Gastrocnemius medialis (tissue), 4 donors: ENCODE data around the gene PXN.

Experiments used
- POLR2A ChIP-seq, 2 donors: fragments of 450-650 bp; IDR thresholded peaks; one replicate each; pipeline ENCODE4 v1.6.1; 2017; ENCODE audit warnings: antibody characterized with exemption in 2 of 2, mild to moderate bottlenecking in 2 of 2, moderate library complexity in 2 of 2
- TF ChIP-seq, protein P1 (sequence below), 5 experiments: fragments of 450-650 bp in 3 of 5; fragments of 200-600 bp in 2 of 5; sonication (generic) in 2 of 5; IDR thresholded peaks in 4 of 5; conservative IDR thresholded peaks in 1 of 5; 1 replicate in 4 of 5; 2 replicates in 1 of 5; pipeline ENCODE4 v1.5.1; 2016 to 2019; ENCODE audit warnings: antibody characterized with exemption in 5 of 5, mild to moderate bottlenecking in 3 of 5, moderate library complexity in 3 of 5

- TF ChIP-seq, protein P1, sequence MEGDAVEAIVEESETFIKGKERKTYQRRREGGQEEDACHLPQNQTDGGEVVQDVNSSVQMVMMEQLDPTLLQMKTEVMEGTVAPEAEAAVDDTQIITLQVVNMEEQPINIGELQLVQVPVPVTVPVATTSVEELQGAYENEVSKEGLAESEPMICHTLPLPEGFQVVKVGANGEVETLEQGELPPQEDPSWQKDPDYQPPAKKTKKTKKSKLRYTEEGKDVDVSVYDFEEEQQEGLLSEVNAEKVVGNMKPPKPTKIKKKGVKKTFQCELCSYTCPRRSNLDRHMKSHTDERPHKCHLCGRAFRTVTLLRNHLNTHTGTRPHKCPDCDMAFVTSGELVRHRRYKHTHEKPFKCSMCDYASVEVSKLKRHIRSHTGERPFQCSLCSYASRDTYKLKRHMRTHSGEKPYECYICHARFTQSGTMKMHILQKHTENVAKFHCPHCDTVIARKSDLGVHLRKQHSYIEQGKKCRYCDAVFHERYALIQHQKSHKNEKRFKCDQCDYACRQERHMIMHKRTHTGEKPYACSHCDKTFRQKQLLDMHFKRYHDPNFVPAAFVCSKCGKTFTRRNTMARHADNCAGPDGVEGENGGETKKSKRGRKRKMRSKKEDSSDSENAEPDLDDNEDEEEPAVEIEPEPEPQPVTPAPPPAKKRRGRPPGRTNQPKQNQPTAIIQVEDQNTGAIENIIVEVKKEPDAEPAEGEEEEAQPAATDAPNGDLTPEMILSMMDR (IDR thresholded peaks at IDR 0.05 in 4 of 5, conservative IDR thresholded peaks at IDR 0.05 in 1 of 5), result no peak
- TF ChIP-seq POLR2A (IDR thresholded peaks at IDR 0.05), result no peak
Observed at GRCh38 chr12:120215766-120216735, 49.5 kb downstream of the PXN start.
